Gastroesophageal sphincter (tissue), 4 donors: Measurements from ENCODE around the gene EAF2. TPM values are rescaled to one million over a fixed set of nuclear protein-coding genes. Genes with fewer than 3 reads are reported as not detected.

ENCODE experiments used
- ATAC-seq: fragments of 150-250 bp; one replicate; pipeline ENCODE4 v1.9.1; 2016; ENCODE audit warnings: mild to moderate bottlenecking, moderate library complexity
- H3K27ac ChIP-seq, 4 donors: fragments of 200-600 bp; sonication (generic) in 3 of 4; 1 replicate in 3 of 4; 2 replicates in 1 of 4; pipeline ENCODE4 v1.5.1; 2016 to 2019
- H3K27me3 ChIP-seq: fragments of 200-600 bp; sonication (generic); one replicate; pipeline ENCODE4 v1.5.1; 2019
- H3K36me3 ChIP-seq, 2 donors: fragments of 200-600 bp; sonication (generic); one replicate each; pipeline ENCODE4 v1.5.1; 2019; ENCODE audit warnings: control low read depth in 1 of 2
- H3K4me1 ChIP-seq, 3 donors: fragments of 200-600 bp; sonication (generic); 1 replicate in 2 of 3; 2 replicates in 1 of 3; pipeline ENCODE4 v1.5.1; 2016 to 2019; ENCODE audit warnings: control low read depth in 2 of 3
- H3K4me3 ChIP-seq, 2 donors: fragments of 200-600 bp; sonication (generic); one replicate each; pipeline ENCODE4 v1.5.1; 2019; ENCODE audit warnings: mild to moderate bottlenecking in 1 of 2, moderate library complexity in 1 of 2
- H3K9me3 ChIP-seq, 3 donors: fragments of 200-600 bp; sonication (generic); one replicate each; pipeline ENCODE4 v1.5.1; 2017 to 2019; ENCODE audit warnings: control low read depth in 2 of 3
- EP300 ChIP-seq: sonication (generic); formaldehyde crosslinking; IDR thresholded peaks from one replicate; pipeline ENCODE4 v1.6.1; 2017; ENCODE audit warnings: antibody characterized with exemption, mild to moderate bottlenecking
- POLR2A ChIP-seq, 2 donors: fragments of 450-650 bp; IDR thresholded peaks; one replicate each; pipeline ENCODE4 v1.6.1; 2017; ENCODE audit warnings: antibody characterized with exemption in 2 of 2, mild to moderate bottlenecking in 2 of 2, moderate library complexity in 1 of 2
- POLR2AphosphoS5 ChIP-seq: sonication (generic); formaldehyde crosslinking; IDR thresholded peaks from one replicate; pipeline ENCODE4 v1.6.1; 2017; ENCODE audit warnings: antibody characterized with exemption
- WGBS, 2 donors: methylation state at CpG; one replicate each; pipeline ENCODE4 v1.1.5; 2018; ENCODE audit warnings: low coverage in 1 of 2; 5-methylcytosine and 5-hydroxymethylcytosine counted together
- total RNA-seq, 4 donors: library from RNA; depleted of rRNA; stranded (reverse); fragments of >200 nt; gene quantifications; one replicate each; pipeline ENCODE4 v1.1.0, GENCODE V29; 2016
- TF ChIP-seq, protein P1 (sequence below), 4 experiments: fragments of 200-600 bp in 2 of 4; fragments of 450-650 bp in 2 of 4; sonication (generic) in 1 of 4; IDR thresholded peaks; one replicate each; pipeline ENCODE4 v1.5.1; 2017 to 2019; ENCODE audit warnings: antibody characterized with exemption in 4 of 4, mild to moderate bottlenecking in 2 of 4, moderate library complexity in 2 of 4

EAF2 gene
- total RNA-seq, 4 donors from 2014 or later: 2.0 to 4.8 (median 2.1) TPM

DNA sequence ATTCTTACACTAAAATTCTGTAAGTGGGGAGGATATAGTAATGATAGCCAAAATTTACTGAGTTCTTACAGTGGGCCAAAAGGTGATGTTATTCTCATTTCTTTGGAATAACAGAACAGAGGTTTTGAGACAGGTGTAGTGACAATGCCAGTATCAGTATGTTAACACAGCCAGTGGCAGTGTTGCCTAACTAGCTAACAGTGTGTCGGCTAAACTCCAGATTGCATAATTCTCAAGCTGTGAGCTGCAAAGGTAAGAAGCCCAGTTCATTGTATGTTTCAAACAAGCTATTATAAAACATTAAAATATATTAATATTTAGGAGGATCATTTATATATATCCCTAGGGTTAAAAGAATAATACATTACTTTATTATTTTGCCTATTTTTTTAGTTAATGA is 60.1 kb downstream of the EAF2 start:
- peaks cover 0 to 16% (median 0%) of the 10 kb centered on the region in 3 donors for H3K4me1 ChIP-seq
- ATAC-seq: no peak
- WGBS, 2 donors: 0 to 71% methylated on average over 1 of the region's 1 CpG
- H3K27ac ChIP-seq: no peak overlapping the region
- no peaks in the 10 kb centered on the region for H3K36me3 ChIP-seq
- no peaks in the 10 kb centered on the region for H3K27me3 ChIP-seq
- TF ChIP-seq POLR2AphosphoS5 (no peak), POLR2A (IDR thresholded peaks at IDR 0.05) (no peak), EP300 (no peak)
- TF ChIP-seq, protein P1, sequence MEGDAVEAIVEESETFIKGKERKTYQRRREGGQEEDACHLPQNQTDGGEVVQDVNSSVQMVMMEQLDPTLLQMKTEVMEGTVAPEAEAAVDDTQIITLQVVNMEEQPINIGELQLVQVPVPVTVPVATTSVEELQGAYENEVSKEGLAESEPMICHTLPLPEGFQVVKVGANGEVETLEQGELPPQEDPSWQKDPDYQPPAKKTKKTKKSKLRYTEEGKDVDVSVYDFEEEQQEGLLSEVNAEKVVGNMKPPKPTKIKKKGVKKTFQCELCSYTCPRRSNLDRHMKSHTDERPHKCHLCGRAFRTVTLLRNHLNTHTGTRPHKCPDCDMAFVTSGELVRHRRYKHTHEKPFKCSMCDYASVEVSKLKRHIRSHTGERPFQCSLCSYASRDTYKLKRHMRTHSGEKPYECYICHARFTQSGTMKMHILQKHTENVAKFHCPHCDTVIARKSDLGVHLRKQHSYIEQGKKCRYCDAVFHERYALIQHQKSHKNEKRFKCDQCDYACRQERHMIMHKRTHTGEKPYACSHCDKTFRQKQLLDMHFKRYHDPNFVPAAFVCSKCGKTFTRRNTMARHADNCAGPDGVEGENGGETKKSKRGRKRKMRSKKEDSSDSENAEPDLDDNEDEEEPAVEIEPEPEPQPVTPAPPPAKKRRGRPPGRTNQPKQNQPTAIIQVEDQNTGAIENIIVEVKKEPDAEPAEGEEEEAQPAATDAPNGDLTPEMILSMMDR (IDR thresholded peaks at IDR 0.05): no peak
- no peaks in the 10 kb centered on the region for H3K9me3 ChIP-seq
- no peak overlapping the region for H3K4me3 ChIP-seq

DNA sequence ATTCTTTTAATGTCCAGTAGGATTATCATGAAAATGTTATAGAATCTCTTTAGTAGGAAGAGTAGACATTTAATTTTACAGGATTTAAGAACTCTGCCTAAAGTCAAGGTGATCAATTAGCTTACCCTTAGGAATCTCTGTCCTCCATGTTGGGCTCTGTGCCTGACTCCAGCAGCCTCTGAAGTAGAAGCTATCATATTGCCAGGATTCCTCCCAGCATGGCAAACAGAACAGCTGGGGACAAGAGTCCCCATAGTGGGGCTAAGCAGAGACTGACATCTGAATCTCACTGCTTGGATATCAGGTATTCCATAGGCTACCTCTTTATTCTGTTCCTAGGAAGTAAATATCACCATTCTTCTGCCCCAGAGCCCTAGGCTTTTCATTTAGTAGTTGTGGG is 60.7 kb downstream of the EAF2 start:
- H3K4me3 ChIP-seq: no peak overlapping the region
- H3K9me3 ChIP-seq: no peaks in the 10 kb centered on the region
- H3K27ac ChIP-seq: no peak overlapping the region
- peaks cover 0 to 16% (median 0%) of the 10 kb centered on the region in 3 donors for H3K4me1 ChIP-seq
- H3K36me3 ChIP-seq: no peaks in the 10 kb centered on the region
- TF ChIP-seq, protein P1 (IDR thresholded peaks at IDR 0.05): no peak
- TF ChIP-seq POLR2AphosphoS5 (no peak), POLR2A (IDR thresholded peaks at IDR 0.05) (no peak), EP300 (no peak)
- H3K27me3 ChIP-seq: no peaks in the 10 kb centered on the region
- no peak for ATAC-seq

DNA sequence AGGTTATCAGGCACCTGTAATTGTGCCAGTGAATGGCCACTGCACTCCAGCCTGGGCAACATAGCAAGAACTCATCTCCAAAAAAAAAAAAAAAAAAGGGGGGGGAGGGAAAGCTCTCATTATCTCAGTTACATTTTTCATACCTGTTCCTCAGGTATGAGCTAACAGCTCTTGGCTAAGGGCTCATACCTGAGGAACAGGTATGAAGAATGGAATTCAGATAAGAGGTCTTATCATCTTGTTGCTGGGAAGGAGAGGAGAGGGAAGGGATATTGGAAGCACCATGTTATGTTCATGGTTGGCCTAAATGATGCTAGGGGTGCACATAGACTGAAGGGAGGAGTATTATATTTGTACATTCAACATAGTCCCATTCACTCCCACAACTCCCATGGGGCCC is 61.8 kb downstream of the EAF2 start:
- H3K27me3 ChIP-seq: no peaks in the 10 kb centered on the region
- no peak for ATAC-seq
- TF ChIP-seq POLR2AphosphoS5 (no peak), EP300 (no peak), POLR2A (IDR thresholded peaks at IDR 0.05) (no peak)
- TF ChIP-seq, protein P1 (IDR thresholded peaks at IDR 0.05): no peak
- peaks cover 0 to 16% (median 0%) of the 10 kb centered on the region in 3 donors for H3K4me1 ChIP-seq
- no peak overlapping the region for H3K27ac ChIP-seq
- H3K36me3 ChIP-seq: no peaks in the 10 kb centered on the region
- no peak overlapping the region for H3K4me3 ChIP-seq
- H3K9me3 ChIP-seq: no peaks in the 10 kb centered on the region

DNA sequence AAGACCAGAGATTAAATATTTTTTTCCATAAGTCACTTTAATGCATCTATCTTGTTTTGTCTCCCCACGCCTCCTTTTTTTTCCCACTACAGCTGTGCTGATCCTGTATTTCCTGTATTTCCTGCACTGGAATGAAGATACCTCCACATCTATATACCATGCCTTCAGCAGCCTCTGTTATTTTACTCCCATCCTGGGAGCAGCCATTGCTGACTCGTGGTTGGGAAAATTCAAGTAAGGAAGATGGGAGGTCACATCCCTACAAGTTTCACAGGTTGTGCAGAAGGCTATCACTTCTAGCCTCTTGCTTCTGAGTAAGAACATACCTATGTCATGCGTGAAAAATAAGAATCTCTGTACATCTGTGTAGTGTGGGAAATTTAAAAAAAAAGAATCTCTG is 62.3 kb downstream of the EAF2 start:
- no peak overlapping the region for H3K4me3 ChIP-seq
- H3K9me3 ChIP-seq: no peaks in the 10 kb centered on the region
- no peaks in the 10 kb centered on the region for H3K27me3 ChIP-seq
- no peak overlapping the region for H3K27ac ChIP-seq
- no peak for TF ChIP-seq EP300
- TF ChIP-seq, protein P1 (IDR thresholded peaks at IDR 0.05): no peak
- TF ChIP-seq POLR2A (IDR thresholded peaks at IDR 0.05): no peak
- no peak for TF ChIP-seq POLR2AphosphoS5
- no peak for ATAC-seq
- WGBS, 2 donors: 86 to 100% methylated on average over 3 of the region's 3 CpGs
- H3K36me3 ChIP-seq: no peaks in the 10 kb centered on the region
- H3K4me1 ChIP-seq: peaks cover 0 to 16% (median 0%) of the 10 kb centered on the region in 3 donors

DNA sequence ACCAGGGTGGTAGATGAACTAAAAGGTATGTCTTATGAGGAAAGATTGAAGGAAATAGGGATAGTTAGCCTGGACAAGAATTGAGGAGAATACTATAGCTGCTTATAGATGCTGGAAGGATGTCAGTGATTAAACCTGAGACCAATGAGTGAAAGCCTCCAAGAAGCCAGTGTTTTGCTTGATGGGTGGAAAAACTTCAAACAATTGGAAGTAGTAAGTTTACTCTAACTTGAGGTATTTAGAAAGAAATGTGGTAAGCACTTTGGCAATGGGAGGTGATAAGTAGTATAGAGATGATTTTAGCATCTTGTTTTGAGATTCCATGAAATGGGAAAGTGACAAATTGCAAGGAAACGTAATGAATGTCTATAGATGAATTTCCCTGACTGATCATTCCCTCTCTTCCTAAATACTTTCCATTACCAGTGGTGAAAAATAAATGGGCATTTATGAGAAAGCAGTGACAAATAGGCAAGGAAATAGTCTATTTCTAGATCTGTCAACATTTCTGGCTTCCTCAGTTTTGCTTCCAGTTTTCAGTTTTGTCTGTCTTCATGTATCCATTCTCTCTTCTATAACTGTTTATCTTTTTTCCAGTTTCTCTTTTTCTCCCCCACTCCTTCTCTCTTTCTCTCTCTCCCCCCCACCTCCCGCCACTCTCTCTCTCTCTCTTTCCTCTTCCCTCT is 78.4 kb downstream of the EAF2 start:
- WGBS, 2 donors: 67% methylated on average over 1 to 2 of the region's 2 CpGs
- Histone ChIP-seq H3K27me3 (no peaks in the 10 kb centered on the region), H3K27ac (no peak overlapping the region), H3K4me1 (no peaks in the 10 kb centered on the region), H3K4me3 (no peak overlapping the region), H3K36me3 (no peaks in the 10 kb centered on the region), H3K9me3 (peaks cover 0 to 2% (median 0%) of the 10 kb centered on the region in 3 donors)
- ATAC-seq: no peak
- TF ChIP-seq POLR2AphosphoS5: no peak
- TF ChIP-seq, protein P1 (IDR thresholded peaks at IDR 0.05): no peak
- TF ChIP-seq POLR2A (IDR thresholded peaks at IDR 0.05): no peak
- no peak for TF ChIP-seq EP300
